Measurements from ENCODE around the gene MEIOB.

- TF ChIP-seq EZH2 (IDR thresholded peaks at IDR 0.05; ENCODE audit: insufficient read depth, poor library complexity, severe bottlenecking): no peak
- TF ChIP-seq EZH2phosphoT487 (IDR thresholded peaks at IDR 0.05; ENCODE audit: insufficient read depth, low read depth): no peak
These were observed 46.5 kb downstream of the MEIOB start for GRCh38 chr16:1825381-1825863.
